Right kidney (tissue), 1 donor: ENCODE measurements around the gene HIBCH.
"Not testable (repeated sequence)": the region's sequence is repeated elsewhere in the genome, so short reads cannot be mapped to it uniquely, and the experiment has no call there.

Experiments used
- DNase-seq: peaks from one replicate; pipeline ENCODE4 v3.0.0-alpha.2; 2016

Gene HIBCH

DNA sequence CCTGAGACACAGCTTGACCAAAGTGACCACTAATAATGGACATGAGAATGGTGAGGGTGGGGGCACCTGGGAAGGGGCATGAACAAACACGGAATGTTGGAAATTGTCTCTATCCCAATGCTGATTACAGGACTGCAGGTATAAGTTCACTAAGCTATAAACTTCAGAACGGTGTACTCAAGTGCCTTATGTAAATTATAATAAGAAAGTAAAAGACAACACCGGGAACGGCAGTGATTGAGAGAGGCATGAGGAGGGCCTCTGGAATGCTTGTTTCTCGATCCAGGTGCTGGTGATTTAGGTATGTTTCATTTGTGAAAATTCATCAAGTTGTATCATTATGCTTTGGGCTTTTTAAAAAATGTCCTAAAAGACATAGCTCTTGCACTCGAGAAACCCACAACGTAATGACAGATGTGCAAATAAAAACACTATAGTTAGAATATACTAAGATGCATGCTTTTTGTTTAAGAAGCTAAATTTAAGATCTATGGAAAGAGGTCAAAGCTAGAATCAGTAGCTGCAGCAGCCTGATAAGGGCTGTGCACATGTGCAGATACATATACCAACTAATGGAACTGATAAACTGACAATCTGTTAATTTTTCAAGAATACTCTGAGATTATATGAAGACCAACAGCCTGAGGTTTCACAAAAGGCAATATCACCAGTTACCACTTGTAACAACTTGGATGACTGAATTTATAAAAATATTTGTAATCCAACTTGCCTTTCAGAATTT, 7.6 kb downstream of the HIBCH start:
- DNase-seq: no peak

DNA sequence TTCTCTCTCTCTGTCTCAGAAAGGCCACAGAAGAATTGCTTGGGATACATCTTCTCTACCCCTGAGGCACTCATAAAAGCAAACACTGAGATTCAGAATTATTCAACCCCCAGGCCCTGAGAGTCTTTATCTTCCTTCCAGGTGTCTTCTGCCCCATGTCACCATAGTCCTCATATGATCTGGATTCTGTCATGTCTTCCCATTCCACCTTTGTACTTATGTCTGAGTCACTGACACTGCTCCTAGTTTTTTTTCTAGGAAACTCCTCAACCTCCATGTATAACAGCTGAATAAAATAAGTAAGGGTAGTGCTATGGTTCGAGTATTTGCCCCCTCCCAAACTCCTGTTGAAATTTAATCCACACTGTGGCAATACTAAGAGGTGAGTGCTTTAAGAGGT, 11.6 kb downstream of the HIBCH start:
- no peak for DNase-seq

- no peak for DNase-seq
Observed at GRCh38 chr2:190304404-190304803, 15.2 kb downstream of the HIBCH start.

- DNase-seq: no peak
Observed at GRCh38 chr2:190303647-190304046, 16.0 kb downstream of the HIBCH start.

DNA sequence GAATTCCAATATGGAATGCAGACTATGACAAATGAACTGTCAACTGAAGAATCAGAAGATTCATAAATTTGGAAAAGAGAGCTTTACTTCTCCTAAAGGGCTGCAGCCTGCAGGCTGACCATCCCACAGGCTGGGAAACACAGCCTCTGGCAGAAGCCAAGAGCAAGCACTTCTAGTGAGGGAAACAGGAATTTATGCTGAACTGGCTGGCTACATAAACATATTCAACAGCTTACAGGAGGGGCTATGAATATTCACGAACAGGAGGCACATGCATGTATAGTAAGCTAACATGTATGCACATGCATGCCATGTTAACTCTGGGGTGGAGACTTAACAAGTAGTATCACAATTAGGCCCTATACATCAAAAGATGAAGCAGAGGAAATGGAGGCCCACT, 17.6 kb downstream of the HIBCH start:
- no peak for DNase-seq

DNA sequence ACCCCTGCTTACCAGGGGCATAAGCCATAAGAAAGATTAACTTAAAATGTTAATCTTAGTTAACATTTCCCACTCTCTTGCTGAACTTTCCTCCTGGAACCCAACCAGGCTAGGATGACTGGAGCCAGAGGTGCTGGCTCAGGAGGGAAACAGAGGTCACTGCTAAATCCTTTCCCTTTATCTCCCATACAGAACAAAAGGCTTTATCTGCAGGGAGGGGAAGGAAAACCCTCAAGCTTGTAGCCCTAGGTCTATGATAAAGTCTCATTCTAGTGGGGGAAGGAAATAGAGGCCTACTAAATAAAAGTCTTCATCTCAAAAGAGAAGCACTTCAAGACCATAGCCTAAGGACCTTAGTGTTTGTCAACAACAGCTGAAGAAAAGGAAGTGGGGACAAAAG, 18.6 kb downstream of the HIBCH start:
- no peak for DNase-seq

GRCh38 chr2:190297880-190298279, 21.7 kb downstream of the HIBCH start:
- not testable (repeated sequence) for DNase-seq

DNA sequence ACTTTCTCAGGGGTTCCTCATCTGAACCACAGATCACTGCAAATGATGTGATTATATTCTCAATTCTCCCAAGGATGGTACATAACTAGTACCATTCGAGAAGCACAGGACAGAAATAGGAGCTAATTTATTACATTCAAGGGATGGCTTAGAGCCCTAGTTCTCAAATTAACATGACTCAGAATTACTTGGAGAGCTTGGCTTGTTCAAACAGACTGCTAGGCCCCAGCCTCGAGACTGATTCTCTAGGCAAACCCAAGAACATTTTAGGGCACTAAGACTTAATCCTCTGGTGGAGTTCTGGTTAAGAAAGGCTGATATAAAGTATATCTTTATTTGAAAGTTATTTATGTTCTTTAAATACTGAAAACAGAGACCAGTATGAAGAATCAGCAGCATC, 35.8 kb downstream of the HIBCH start:
- DNase-seq: no peak

GRCh38 chr2:190280565-190281350, 38.9 kb downstream of the HIBCH start:
- DNase-seq: no peak

DNA sequence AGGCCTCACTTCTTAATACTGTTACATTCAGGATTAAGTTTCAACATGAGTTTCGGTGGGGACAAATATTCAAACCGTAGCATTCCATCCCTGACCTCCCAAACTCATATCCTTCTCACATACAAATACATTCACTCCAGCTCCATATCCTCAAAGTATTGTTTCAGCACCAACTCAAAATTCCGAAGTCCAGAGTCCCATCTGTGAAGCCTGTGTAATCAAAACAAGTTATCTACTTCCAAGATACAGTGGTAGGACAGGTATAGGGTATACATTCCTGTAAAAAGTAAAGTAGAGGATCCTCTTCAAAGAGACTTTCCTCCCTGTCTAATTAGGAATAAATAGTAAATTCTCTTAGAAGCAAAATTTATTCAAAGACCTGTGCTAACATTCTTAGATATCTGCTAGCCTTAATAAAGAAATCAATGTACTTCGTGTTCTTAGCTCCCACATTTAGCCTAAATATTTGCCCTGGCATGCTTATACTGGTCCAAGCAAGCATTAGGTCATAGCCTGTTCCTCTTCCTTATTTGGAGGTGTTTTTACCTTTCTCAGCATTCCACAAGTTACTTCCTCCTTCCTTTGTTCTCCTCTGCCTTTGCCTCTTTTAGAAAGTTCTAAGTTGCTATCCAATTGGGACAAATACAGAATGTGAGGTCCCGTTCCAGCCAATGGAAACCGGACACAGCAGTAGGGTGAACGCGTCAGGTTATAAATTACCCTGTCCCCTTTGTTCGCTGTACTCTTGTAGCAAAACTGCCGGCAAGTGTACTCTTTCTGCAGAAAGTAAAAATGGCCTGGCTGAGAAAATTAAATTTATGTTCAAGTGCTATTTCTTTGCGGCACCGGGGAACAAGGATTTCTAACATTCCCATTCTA, 40.1 kb downstream of the HIBCH start:
- DNase-seq: not testable (repeated sequence)

DNA sequence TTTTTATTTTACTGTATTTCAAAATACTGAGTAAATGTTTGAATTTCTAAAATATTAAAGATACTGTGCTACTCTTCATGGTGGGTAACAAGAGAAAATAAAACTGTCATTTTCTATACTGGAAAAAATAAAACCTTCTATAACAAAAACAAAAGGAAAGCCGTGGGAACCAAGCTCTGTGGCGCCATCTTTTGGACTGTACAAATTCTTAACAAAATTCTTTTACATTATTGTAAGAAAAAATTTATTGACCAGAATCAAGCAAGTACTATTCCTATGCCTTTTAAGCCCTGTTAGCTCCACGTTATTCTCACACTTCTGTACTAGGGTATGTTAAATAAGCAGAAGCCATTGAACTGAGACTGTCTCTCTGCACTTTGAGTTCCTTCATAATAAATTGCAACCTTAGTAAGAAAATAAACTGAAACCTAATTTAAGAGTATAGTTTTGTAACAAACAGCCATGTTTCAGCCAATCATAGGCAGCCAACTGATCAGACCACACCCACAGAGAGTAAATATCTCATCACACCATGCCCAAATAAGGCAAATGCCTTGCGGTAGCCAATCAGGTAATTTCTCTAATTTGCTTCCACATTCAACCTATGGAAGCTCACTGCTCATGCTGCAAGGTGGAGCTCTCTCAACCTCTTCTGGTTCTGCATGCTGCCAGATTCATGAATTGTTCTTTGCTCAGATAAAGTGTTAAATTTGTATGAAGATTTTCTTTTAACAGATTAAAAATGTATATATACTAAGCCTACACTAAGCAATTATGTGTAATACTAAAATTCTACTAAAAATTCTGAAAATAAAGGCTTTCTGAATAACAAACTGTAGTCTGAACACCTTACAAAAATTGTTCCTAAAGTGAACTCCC, 42.2 kb downstream of the HIBCH start:
- DNase-seq: peak; percentile 12

GRCh38 chr2:190272457-190272842, 47.2 kb downstream of the HIBCH start:
- DNase-seq: no peak

DNA sequence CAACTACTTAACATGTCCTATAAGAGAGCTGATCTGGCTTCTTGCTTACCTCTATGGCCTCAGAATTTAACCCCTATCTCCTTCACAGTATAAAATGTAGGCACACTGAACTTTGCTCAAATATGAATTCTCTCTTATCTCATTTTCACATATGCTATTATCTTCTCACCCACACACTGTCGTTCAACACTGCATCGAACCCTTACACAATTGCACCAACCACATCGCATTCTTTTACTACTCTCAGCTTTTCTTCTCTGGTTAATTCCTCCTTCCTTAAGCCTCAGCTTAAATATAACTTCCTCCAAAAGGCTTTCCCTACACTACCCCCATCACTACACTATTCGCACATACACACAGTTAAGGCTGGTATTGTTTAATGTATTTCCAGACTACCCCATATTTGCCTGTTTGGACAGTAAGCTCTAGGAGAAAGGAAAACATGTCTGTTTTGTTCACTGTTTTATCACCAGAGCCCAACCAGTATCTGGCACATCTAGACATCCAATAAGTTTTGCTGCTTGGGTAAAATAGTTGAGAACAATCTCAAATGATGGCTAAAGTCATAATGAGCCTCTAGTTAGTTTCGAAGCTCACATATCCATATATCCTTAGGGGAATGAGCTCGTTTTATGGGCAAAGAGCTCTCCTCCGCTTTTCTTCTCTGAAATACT, 47.7 kb downstream of the HIBCH start:
- no peak for DNase-seq

DNA sequence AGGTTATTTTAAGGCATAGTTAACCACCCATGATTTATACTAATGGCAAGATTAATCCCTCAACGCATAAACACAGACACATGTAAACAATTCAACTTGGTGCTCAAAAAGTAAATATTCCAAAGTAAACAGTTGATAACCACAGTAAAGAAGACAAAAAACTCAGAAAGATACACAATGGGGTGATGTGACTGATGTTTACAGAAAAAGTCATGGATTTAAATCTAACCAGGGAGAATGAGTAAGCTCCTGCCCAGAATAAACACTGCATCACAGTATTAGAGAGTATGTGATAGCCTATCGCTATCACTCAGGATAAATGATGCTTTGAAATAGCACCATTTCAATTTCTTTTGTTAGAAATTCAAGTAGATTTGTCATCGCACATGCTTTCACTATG, 49.3 kb downstream of the HIBCH start:
- DNase-seq: no peak

- DNase-seq: not testable (repeated sequence)
Observed at GRCh38 chr2:190269699-190270098, 49.9 kb downstream of the HIBCH start.

DNA sequence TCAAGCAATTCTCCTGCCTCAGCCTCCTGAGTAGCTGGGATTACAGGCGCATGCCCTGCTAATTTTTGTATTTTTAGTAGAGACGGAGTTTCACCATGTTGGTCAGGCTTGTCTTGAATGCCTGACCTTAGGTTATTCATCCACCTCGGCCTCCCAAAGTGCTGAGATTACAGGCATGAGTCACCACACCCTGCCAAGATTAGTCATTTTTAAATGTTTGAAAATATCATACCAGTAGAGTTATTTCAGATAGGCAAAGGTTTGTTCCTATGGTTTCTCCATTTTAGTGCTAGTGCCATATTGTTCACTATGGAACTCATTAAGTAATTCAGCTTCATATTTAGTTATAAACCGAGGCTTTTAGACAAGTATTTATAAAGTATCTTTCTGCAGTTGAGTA, 52.3 kb downstream of the HIBCH start:
- DNase-seq: no peak

GRCh38 chr2:190266314-190266713, 53.3 kb downstream of the HIBCH start:
- DNase-seq: no peak

GRCh38 chr2:190261851-190262250, 57.8 kb downstream of the HIBCH start:
- DNase-seq: no peak

DNA sequence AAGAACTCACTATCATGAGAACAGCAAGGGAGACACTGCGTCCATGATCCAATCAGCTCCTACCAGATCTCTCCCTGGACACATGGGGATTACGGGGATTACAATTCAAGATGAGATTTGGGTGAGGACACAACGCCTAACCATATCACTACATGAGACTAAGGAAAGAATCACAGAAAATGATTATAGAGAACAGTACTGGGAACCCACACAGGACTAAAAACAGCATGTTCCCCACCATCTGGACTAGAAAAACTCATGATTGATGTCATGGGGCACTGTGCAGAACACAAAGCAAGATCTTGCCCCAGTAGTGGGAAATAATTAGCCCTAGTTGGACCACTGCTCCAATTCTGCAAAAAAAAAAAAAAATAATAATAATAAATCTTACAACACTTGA, 63.5 kb downstream of the HIBCH start:
- DNase-seq: no peak

DNA sequence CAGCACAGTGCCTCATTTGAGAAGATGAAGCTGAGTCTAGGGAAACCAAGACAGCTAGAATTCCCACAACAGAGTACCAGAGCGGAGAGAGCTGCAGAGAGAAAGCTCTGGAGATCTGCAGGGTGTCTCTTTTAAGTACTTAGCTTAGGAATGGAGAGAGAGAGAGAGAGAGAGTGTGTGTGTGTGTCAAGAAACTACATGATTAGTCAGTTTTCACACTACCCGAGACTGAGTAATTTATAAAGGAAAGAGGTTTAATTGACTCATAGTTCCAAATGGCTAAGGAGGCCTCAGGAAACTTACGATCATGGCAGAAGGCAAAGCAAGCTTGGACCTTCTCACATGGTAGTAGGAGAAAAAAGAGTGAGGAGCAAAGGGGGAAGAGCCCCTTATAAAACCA, 64.0 kb downstream of the HIBCH start:
- DNase-seq: no peak
